HG02678 (cell line): Measurements from ENCODE around the gene CHRFAM7A.
"Not testable (repeated sequence)": the region's sequence is repeated elsewhere in the genome, so short reads cannot be mapped to it uniquely, and the experiment has no call there.

ENCODE experiments used
- ATAC-seq: cut with Tn5 transposase; IDR thresholded peaks from one replicate; pipeline ENCODE4 v1.9.1; 2021; ENCODE audit warnings: mild to moderate bottlenecking, moderate library complexity; ENCODE audit not compliant: unreplicated experiment

CHRFAM7A gene

DNA sequence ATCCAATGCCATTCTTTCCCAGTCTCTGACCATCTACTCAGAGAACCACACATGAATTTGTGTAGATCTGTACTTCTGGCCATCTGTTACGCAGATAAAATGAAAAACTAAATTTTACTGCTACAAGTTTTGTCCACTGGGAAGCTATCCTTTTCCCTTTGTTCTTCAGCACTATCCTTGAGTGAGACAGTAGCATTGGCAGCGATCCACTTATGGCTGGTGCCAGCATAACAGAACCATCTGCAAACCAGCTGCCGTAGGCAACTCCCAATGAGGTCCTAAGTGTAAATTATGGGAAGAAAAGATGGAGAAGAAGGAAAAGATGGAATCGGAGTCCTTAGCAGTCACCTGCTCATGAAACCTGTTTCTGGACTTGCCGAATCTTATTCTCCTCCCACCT, 72.3 kb downstream of the CHRFAM7A start:
- ATAC-seq = not testable (repeated sequence)

GRCh38 chr15:30315704-30316103, 77.6 kb downstream of the CHRFAM7A start:
- ATAC-seq = not testable (repeated sequence)

- not testable (repeated sequence) for ATAC-seq
Measured at GRCh38 chr15:30310575-30310974, 82.8 kb downstream of the CHRFAM7A start.
